Body of pancreas (tissue), 4 donors: Measurements from ENCODE around the gene CCM2. TPM values are rescaled to one million over a fixed set of nuclear protein-coding genes. Genes with fewer than 3 reads are reported as not detected.

Experiments used
- ATAC-seq: fragments of 150-250 bp; one replicate; pipeline ENCODE4 v1.9.1; 2016
- DNase-seq, 4 donors: peaks; one replicate each; pipeline ENCODE4 v3.0.0-alpha.2; 2019
- H3K27ac ChIP-seq, 4 donors: fragments of 200-600 bp; sonication (generic); 1 replicate in 3 of 4; 2 replicates in 1 of 4; pipeline versions ENCODE4 v1.5.1 to v1.6.1; 2016 to 2019; ENCODE audit warnings: mild to moderate bottlenecking in 1 of 4, mixed read lengths in 1 of 4, moderate library complexity in 1 of 4
- H3K27me3 ChIP-seq, 2 donors: fragments of 200-600 bp; sonication (generic); one replicate each; pipeline ENCODE4 v1.6.0; 2016; ENCODE audit warnings: mild to moderate bottlenecking in 1 of 2
- H3K36me3 ChIP-seq, 2 donors: fragments of 200-600 bp; sonication (generic); replicated peaks in 1 of 2; 2 replicates each; pipeline ENCODE4 v1.5.1; 2016; ENCODE audit warnings: low read depth in 2 of 2; ENCODE audit not compliant: insufficient read depth in 1 of 2
- H3K4me1 ChIP-seq: fragments of 200-600 bp; sonication (generic); one replicate; pipeline ENCODE4 v1.6.0; 2016
- H3K4me3 ChIP-seq, 2 donors: fragments of 200-600 bp; sonication (generic); 1 replicate in 1 of 2; 2 replicates in 1 of 2; pipeline ENCODE4 v1.5.1; 2016 to 2019
- H3K9me3 ChIP-seq, 3 donors: fragments of 200-600 bp; sonication (generic); 1 replicate in 2 of 3; 2 replicates in 1 of 3; pipeline ENCODE4 v1.5.1; 2016
- CTCF ChIP-seq, 7 experiments: fragments of 450-650 bp in 4 of 7; fragments of 200-600 bp in 3 of 7; sonication (generic) in 3 of 7; IDR thresholded peaks; one replicate each; pipeline ENCODE4 v1.5.1; 2016 to 2019; ENCODE audit warnings: antibody characterized with exemption in 7 of 7
- POLR2A ChIP-seq, 3 donors: fragments of 450-650 bp; IDR thresholded peaks; one replicate each; pipeline ENCODE4 v1.6.1; 2016; ENCODE audit warnings: antibody characterized with exemption in 3 of 3, mild to moderate bottlenecking in 2 of 3
- WGBS, 2 donors: methylation state at CpG; one replicate each; pipeline ENCODE4 v1.1.5; 2017; 5-methylcytosine and 5-hydroxymethylcytosine counted together
- intact Hi-C: fragments of 100-400 bp; cut with DNase I; formaldehyde crosslinking; loops from one replicate; pipeline ENCODE4 v1.15.1; 2023
- total RNA-seq, 2 donors: library from RNA; depleted of rRNA; stranded (reverse); fragments of >200 nt; gene quantifications; one replicate each; pipeline ENCODE4 v1.1.0, GENCODE V29; 2016

CCM2 gene
- total RNA-seq, 2 donors from 2014 or later: 19.4 to 22.3 TPM

DNA sequence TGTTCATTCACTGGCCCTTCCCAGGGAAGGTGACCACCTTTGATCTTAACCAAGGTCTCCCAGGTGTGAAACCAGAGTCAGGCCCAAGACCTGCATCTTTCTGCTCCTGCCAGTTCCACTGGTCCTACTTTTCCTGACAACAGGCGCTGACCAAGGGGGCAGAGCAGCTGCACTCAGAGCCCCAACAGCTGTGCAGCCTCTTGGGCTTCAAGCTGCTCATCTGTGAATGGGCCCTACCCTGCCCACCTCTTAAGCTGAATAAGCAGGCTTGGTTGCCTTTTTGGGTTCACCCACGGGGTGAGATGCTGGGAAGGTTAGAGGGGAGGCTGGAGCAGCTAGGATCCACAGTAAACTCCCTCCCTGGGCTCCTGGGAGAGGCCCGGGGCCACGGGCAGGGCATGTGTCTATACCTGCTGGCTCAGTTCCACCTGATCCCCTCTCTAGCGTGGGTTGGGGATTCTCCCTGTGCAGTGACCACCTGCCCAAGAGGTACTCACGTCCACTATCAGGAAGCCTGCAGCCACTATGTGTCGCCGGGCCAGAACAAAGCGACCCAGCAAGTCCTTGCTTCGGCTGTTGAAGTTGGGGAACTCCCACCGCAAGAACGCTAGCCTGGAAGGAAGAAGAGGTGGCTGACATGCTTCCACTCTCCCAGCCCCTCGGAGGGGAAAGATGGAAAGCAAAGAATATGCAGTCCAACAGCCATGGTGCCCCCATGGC lies 100.9 kb downstream of the CCM2 start:
- intact Hi-C loops: loop anchor here (10.0 kb wide), 1 partner anchor 96 kb away; the partner anchor contains the start of gene CCM2
- ATAC-seq: no peak
- no peaks in the 10 kb centered on the region for H3K4me1 ChIP-seq
- no peak overlapping the region for H3K27ac ChIP-seq
- H3K4me3 ChIP-seq: no peak overlapping the region
- H3K27me3 ChIP-seq: no peaks in the 10 kb centered on the region
- TF ChIP-seq CTCF (IDR thresholded peaks at IDR 0.05) (no peak), POLR2A (IDR thresholded peaks at IDR 0.05) (no peak)
- H3K36me3 ChIP-seq: peaks cover 24 to 51% of the 10 kb centered on the region in 2 donors
- DNase-seq: no peak
- H3K9me3 ChIP-seq: no peaks in the 10 kb centered on the region
- 88 to 97% methylated on average over 9 to 13 of the region's 13 CpGs for WGBS, 2 donors

GRCh38 chr7:45101748-45102147 lies 101.7 kb downstream of the CCM2 start:
- WGBS, 2 donors: 92% methylated on average over 12 of the region's 12 CpGs; no CpG with 5 or more reads in 1 of the 2 donors
- no peak for TF ChIP-seq CTCF (IDR thresholded peaks at IDR 0.05)
- TF ChIP-seq POLR2A (IDR thresholded peaks at IDR 0.05): no peak
- intact Hi-C loops: loop anchor here (10.0 kb wide), 1 partner anchor 97 kb away; the partner anchor contains the start of gene CCM2
- ATAC-seq (no peak), DNase-seq (no peak)
- no peaks in the 10 kb centered on the region for H3K4me1 ChIP-seq
- no peaks in the 10 kb centered on the region for H3K27me3 ChIP-seq
- H3K36me3 ChIP-seq: peaks cover 24 to 54% of the 10 kb centered on the region in 2 donors
- H3K27ac ChIP-seq: no peak overlapping the region
- no peak overlapping the region for H3K4me3 ChIP-seq
- H3K9me3 ChIP-seq: no peaks in the 10 kb centered on the region

GRCh38 chr7:45102785-45103712 lies 103.0 kb downstream of the CCM2 start:
- no peak for TF ChIP-seq CTCF (IDR thresholded peaks at IDR 0.05)
- no peak for TF ChIP-seq POLR2A (IDR thresholded peaks at IDR 0.05)
- intact Hi-C loops: loop anchor here (10.0 kb wide), 1 partner anchor 98 kb away; the partner anchor contains the start of gene CCM2
- ATAC-seq: no peak
- Histone ChIP-seq H3K36me3 (peaks cover 24 to 56% of the 10 kb centered on the region in 2 donors), H3K4me1 (peaks cover 2% of the 10 kb centered on the region), H3K27ac (no peak overlapping the region), H3K4me3 (no peak overlapping the region), H3K27me3 (no peaks in the 10 kb centered on the region), H3K9me3 (no peaks in the 10 kb centered on the region)
- WGBS, 2 donors: 84 to 88% methylated on average over 11 to 13 of the region's 14 CpGs
- DNase-seq: no peak

DNA sequence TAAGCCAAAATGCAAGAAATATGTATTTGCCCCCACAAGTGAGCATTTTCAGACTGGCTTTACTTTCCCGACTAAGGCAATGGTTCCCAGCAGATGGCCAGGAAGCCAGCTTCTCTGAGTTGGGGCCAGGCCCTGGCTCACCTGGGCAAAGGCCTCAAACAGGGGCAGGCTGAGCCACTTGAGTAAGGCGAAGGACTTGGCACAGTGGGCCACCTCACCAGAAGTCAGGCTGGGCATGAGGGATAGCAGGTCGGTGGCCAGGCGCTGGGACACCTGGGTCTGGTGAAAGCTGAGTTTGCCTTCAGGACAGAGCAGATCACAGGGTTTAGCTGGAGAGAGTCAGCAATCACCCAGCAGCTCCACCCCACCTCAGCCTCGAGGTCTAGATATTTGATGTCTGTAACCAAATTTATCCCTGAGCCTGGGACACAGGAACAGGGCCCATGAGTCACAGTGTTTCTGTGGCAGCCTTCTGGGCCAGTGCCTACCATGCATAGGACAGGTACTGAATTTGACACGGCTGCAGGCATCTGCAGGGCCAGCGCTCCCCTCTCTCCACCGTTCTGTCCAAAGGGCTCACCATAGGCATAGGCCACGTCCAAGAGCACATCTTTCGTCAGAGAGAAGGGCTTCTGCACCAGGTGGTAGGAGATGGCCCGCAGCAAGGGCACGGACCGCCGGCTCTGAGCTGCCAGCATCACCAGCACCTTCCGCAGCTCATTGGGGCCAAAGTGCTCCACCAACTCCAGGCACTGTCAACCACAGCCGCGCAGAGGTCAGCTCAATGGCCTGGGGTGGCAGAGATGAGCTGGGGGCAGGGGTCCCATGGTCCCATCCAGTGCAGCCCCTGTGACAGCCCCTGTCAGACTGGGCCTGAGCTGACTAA lies 104.2 kb downstream of the CCM2 start:
- peaks cover 24 to 65% of the 10 kb centered on the region in 2 donors for H3K36me3 ChIP-seq
- no peak overlapping the region for H3K27ac ChIP-seq
- H3K4me1 ChIP-seq: peaks cover 14% of the 10 kb centered on the region
- H3K27me3 ChIP-seq: no peaks in the 10 kb centered on the region
- no peak for TF ChIP-seq POLR2A (IDR thresholded peaks at IDR 0.05)
- TF ChIP-seq CTCF (IDR thresholded peaks at IDR 0.05): no peak
- no peaks in the 10 kb centered on the region for H3K9me3 ChIP-seq
- ATAC-seq: no peak
- WGBS, 2 donors: 90 to 93% methylated on average over 2 to 17 of the region's 17 CpGs
- H3K4me3 ChIP-seq: no peak overlapping the region
- DNase-seq: no peak
- intact Hi-C loops: loop anchor here (10.0 kb wide), 1 partner anchor 99 kb away; the partner anchor contains the start of gene CCM2
